HepG2 (cell line): ENCODE measurements around the gene BRSK2. TPM values are rescaled to one million over a fixed set of nuclear protein-coding genes. Genes with fewer than 3 reads are reported as not detected.
A peak's percentile ranks its signal among the peaks of the same experiment; 100 is the strongest.
"Not testable (repeated sequence)": the region's sequence is repeated elsewhere in the genome, so short reads cannot be mapped to it uniquely, and the experiment has no call there.

Experiments used
- ATAC-seq: fragments of 200-7000 bp; cut with Tn5 transposase; 3 replicates; pipeline ENCODE4 v1.9.1; 2020; ENCODE audit warnings: mild to moderate bottlenecking, moderate library complexity
- BruUV-seq: library from RNA; stranded (reverse); fragments of 400-500 nt; replicated peaks from 2 replicates; lab custom pipeline; 2021; lab: Mats Ljungman, UMichigan
- CTCF ChIA-PET: fragments of 300-600 bp; formaldehyde crosslinking; extraction: SDS; loops from one replicate; lab custom pipeline; 2021; ENCODE audit warnings: low total read pairs, inconsistent platforms, low intra/inter-chr PET ratio; lab: Yijun Ruan, JAX
- POLR2A ChIA-PET: fragments of 350-600 bp; sonication (Branson Sonifier 250); formaldehyde crosslinking; loops from one replicate; lab custom pipeline; 2020; ENCODE audit warnings: antibody characterized with exemption, inconsistent platforms; lab: Yijun Ruan, JAX
- DNase-seq: peaks from one replicate; pipeline ENCODE4 v3.0.0-alpha.2; 2015; ENCODE audit warnings: low spot score
- FAIRE-seq: peaks from 3 replicates; lab custom pipeline; 2011; peaks lifted over from hg19 to GRCh38; lab: Jason Lieb, UNC
- H2AFZ ChIP-seq: one replicate; pipeline ENCODE4 v1.6.1; 2011; ENCODE audit warnings: low read length, inconsistent platforms
- H3K27ac ChIP-seq: fragments of 300-600 bp; 3 replicates; pipeline ENCODE4 v1.8.0; 2011; ENCODE audit warnings: mixed run types, mild to moderate bottlenecking, mixed read lengths, low read length, inconsistent platforms; ENCODE audit not compliant: insufficient read depth; ENCODE audit errors: extremely low read length
- H3K27me3 ChIP-seq, 2 experiments: fragments of 200-600 bp in 1 of 2; 2 replicates in 1 of 2; 3 replicates in 1 of 2; pipeline versions ENCODE4 v1.6.0 to v1.8.0; 2011; ENCODE audit warnings: low read length in 2 of 2, mild to moderate bottlenecking in 2 of 2, moderate library complexity in 2 of 2, inconsistent platforms in 1 of 2; ENCODE audit not compliant: insufficient read depth in 2 of 2, control insufficient read depth in 1 of 2
- H3K36me3 ChIP-seq, 2 experiments: fragments of 200-600 bp in 1 of 2; replicated peaks in 1 of 2; 2 replicates in 1 of 2; 3 replicates in 1 of 2; pipeline versions ENCODE4 v1.5.1 to v1.8.0; 2011; ENCODE audit warnings: low read length in 2 of 2, inconsistent platforms in 1 of 2; ENCODE audit not compliant: insufficient read depth in 2 of 2, control insufficient read depth in 1 of 2
- H3K4me1 ChIP-seq: 2 replicates; pipeline ENCODE4 v1.5.1; 2012; ENCODE audit warnings: low read length, inconsistent platforms; ENCODE audit not compliant: insufficient read depth
- H3K4me2 ChIP-seq: 2 replicates; pipeline ENCODE4 v1.6.0; 2011; ENCODE audit warnings: low read depth, low read length, inconsistent platforms
- H3K4me3 ChIP-seq, 3 experiments: fragments of 200-600 bp in 1 of 3; sonication (generic), shearing (Covaris generic) in 1 of 3; replicated peaks in 1 of 3; 2 replicates each; pipeline ENCODE4 v1.5.1; 2011 to 2016; ENCODE audit warnings: low read length in 3 of 3, inconsistent platforms in 2 of 3, low read depth in 2 of 3, mild to moderate bottlenecking in 2 of 3, control low read depth in 1 of 3, mixed read lengths in 1 of 3; ENCODE audit not compliant: insufficient read depth in 1 of 3
- H3K79me2 ChIP-seq: one replicate; pipeline ENCODE4 v1.6.1; 2011; ENCODE audit warnings: low read length, inconsistent platforms; ENCODE audit not compliant: insufficient read depth
- H3K9ac ChIP-seq: 2 replicates; pipeline ENCODE4 v1.6.0; 2011; ENCODE audit warnings: mild to moderate bottlenecking, low read depth, low read length, inconsistent platforms; ENCODE audit not compliant: insufficient read depth
- H3K9me3 ChIP-seq: 2 replicates; pipeline ENCODE4 v1.5.1; 2012; ENCODE audit warnings: mild to moderate bottlenecking, low read length
- H4K20me1 ChIP-seq: 2 replicates; pipeline ENCODE4 v1.6.0; 2011; ENCODE audit warnings: inconsistent platforms, mild to moderate bottlenecking, low read length, moderate library complexity; ENCODE audit not compliant: insufficient read depth
- EZH2 ChIP-seq: conservative IDR thresholded peaks from 2 replicates; pipeline ENCODE4 v1.6.1; 2012; ENCODE audit warnings: mild to moderate bottlenecking, low read depth, low read length, moderate library complexity
- ZNF12 ChIP-seq: sonication (generic); formaldehyde crosslinking; IDR thresholded peaks from 2 replicates; pipeline ENCODE4 v1.5.0; 2020; ENCODE audit warnings: missing genetic modification reagents
- ZNF235 ChIP-seq: sonication (generic); formaldehyde crosslinking; IDR thresholded peaks from 2 replicates; pipeline ENCODE4 v1.8.1; 2023; ENCODE audit warnings: mild to moderate bottlenecking, missing genetic modification reagents, borderline replicate concordance
- WGBS: methylation state at CpG from one replicate; pipeline ENCODE4 v1.1.6; 2017; ENCODE audit warnings: low lambda C conversion rate; 5-methylcytosine and 5-hydroxymethylcytosine counted together
- in situ Hi-C: cut with HindIII; loops from 2 replicates; pipeline ENCODE4 v1.10.0; 2017; ENCODE audit warnings: low pct_unique_long_range_greater_than_20kb; ENCODE audit not compliant: extremely low pct_ligation_motif_present
- intact Hi-C: fragments of 100-400 bp; cut with micrococcal nuclease; formaldehyde crosslinking; loops from one replicate; pipeline ENCODE4 v1.10.0; 2022; ENCODE audit not compliant: unreplicated experiment
- polyA plus RNA-seq, 8 experiments: library from polyadenylated mRNA; depleted of rRNA in 3 of 8; stranded (reverse) in 7 of 8; unstranded in 1 of 8; fragments of >200 nt; fragmentation: Illumina TruSeq in 4 of 8; extraction: Trizol in 4 of 8; gene quantifications; 2 replicates each; pipeline versions ENCODE4 v1.2.1 to v1.2.3, GENCODE V29; 2011 to 2016; ENCODE audit warnings: low read depth in 4 of 8, missing spikeins in 1 of 8, mixed read lengths in 1 of 8; ENCODE audit not compliant: insufficient read depth in 1 of 8
- total RNA-seq, 5 experiments: library from RNA; depleted of rRNA; stranded (reverse); fragments of >200 nt; fragmentation: Illumina TruSeq; extraction: Trizol; gene quantifications; 2 replicates each; pipeline ENCODE4 v1.2.3, GENCODE V29; 2016; ENCODE audit warnings: low read depth in 1 of 5
- TF ChIP-seq, protein P1 (sequence below), 2 experiments: IDR thresholded peaks; 2 replicates each; pipeline ENCODE4 v1.6.1; 2011 to 2012; ENCODE audit warnings: low read length in 2 of 2, borderline replicate concordance in 1 of 2, low read depth in 1 of 2, mild to moderate bottlenecking in 1 of 2, moderate library complexity in 1 of 2
- TF ChIP-seq, protein P2 (sequence below): sonication (generic); formaldehyde crosslinking; IDR thresholded peaks from 2 replicates; pipeline ENCODE4 v1.4.0; 2020; ENCODE audit warnings: mild to moderate bottlenecking, missing genetic modification reagents

BRSK2 gene
- total and polyA plus RNA-seq, 2 of the 13 experiments (the other 11 are each of a cell fraction or from before 2014, with no cell fraction given): 0.74 to 1.1 TPM

DNA sequence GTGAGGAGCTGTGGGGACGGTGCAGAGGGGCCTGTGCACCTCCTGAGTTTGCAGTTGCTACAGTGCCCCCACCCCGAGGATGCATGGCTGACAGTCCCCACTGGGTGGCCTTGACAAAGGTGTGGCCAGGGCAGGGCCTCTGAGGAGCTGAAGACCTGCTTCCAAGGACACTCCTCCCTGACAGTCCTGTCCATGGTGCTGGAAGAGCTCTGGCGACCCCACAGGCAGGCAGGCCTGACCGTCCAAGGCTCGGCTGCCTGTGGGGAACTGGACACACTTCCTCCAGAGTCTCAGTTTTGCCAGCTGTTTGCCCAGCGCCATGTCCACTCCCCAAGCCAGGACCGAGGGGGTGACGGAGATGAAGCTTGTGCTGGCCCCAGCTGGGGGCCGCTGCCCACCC is 32.7 kb downstream of the BRSK2 start (continued):
- TF ChIP-seq, protein P1, sequence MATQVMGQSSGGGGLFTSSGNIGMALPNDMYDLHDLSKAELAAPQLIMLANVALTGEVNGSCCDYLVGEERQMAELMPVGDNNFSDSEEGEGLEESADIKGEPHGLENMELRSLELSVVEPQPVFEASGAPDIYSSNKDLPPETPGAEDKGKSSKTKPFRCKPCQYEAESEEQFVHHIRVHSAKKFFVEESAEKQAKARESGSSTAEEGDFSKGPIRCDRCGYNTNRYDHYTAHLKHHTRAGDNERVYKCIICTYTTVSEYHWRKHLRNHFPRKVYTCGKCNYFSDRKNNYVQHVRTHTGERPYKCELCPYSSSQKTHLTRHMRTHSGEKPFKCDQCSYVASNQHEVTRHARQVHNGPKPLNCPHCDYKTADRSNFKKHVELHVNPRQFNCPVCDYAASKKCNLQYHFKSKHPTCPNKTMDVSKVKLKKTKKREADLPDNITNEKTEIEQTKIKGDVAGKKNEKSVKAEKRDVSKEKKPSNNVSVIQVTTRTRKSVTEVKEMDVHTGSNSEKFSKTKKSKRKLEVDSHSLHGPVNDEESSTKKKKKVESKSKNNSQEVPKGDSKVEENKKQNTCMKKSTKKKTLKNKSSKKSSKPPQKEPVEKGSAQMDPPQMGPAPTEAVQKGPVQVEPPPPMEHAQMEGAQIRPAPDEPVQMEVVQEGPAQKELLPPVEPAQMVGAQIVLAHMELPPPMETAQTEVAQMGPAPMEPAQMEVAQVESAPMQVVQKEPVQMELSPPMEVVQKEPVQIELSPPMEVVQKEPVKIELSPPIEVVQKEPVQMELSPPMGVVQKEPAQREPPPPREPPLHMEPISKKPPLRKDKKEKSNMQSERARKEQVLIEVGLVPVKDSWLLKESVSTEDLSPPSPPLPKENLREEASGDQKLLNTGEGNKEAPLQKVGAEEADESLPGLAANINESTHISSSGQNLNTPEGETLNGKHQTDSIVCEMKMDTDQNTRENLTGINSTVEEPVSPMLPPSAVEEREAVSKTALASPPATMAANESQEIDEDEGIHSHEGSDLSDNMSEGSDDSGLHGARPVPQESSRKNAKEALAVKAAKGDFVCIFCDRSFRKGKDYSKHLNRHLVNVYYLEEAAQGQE (IDR thresholded peaks at IDR 0.05; ENCODE audit: borderline replicate concordance in 1 of 2, low read depth in 1 of 2, low read length in 2 of 2): peak; percentile 91 to 93
- TF ChIP-seq ZNF235 (no peak), ZNF12 (CRISPR knock-in tag) (no peak)

DNA sequence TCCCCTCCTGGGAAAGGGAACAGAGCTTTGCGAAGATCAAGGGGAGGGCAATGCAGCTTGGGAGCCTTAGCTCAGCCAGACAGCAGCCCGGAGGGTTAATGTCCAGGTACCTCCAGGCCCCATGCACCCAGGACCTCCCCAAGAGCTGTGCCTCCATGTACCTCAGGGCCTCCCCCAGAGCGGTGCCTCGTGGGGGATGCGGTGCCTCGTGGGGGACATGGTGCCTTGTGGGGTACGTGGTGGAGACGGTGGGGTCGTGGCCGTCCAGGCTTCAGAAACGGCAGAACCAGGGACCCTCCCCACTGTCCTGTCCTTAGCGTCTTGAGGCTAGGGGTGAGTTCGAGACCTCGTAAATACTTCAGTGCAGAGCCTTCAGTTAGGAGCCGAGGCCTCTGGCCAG is 33.2 kb downstream of the BRSK2 start:
- 36% methylated on average over 10 of the region's 15 CpGs for WGBS
- in situ Hi-C loops: no loop called here
- no peaks in the 10 kb centered on the region for H3K36me3 ChIP-seq
- peaks cover 11% of the 10 kb centered on the region for H3K9me3 ChIP-seq
- no peak overlapping the region for H3K4me2 ChIP-seq
- ATAC-seq: no peak
- intact Hi-C loops: no loop called here
- no peak for DNase-seq
- CTCF ChIA-PET: no interaction called here
- no TSS peak for BruUV-seq
- POLR2A ChIA-PET: no interaction called here
- H3K79me2 ChIP-seq: no peaks in the 10 kb centered on the region
- TF ChIP-seq, protein P2, sequence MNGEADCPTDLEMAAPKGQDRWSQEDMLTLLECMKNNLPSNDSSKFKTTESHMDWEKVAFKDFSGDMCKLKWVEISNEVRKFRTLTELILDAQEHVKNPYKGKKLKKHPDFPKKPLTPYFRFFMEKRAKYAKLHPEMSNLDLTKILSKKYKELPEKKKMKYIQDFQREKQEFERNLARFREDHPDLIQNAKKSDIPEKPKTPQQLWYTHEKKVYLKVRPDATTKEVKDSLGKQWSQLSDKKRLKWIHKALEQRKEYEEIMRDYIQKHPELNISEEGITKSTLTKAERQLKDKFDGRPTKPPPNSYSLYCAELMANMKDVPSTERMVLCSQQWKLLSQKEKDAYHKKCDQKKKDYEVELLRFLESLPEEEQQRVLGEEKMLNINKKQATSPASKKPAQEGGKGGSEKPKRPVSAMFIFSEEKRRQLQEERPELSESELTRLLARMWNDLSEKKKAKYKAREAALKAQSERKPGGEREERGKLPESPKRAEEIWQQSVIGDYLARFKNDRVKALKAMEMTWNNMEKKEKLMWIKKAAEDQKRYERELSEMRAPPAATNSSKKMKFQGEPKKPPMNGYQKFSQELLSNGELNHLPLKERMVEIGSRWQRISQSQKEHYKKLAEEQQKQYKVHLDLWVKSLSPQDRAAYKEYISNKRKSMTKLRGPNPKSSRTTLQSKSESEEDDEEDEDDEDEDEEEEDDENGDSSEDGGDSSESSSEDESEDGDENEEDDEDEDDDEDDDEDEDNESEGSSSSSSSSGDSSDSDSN (CRISPR knock-in tag): no peak
- 0 out of 2 replicates have a peak, but pooled peaks have one; percentile 62 for TF ChIP-seq EZH2
- H3K27ac ChIP-seq: no peak overlapping the region
- H2AFZ ChIP-seq: no peak overlapping the region
- H3K4me3 ChIP-seq: no peak overlapping the region
- no peak for FAIRE-seq
- H3K9ac ChIP-seq: no peak overlapping the region
- no peaks in the 10 kb centered on the region for H3K4me1 ChIP-seq
- H4K20me1 ChIP-seq: peaks cover 6% of the 10 kb centered on the region; the same call in 1 of the 2 replicates
- peaks cover 12 to 24% of the 10 kb centered on the region in 2 experiments; a peak in 4 of 5 replicates for H3K27me3 ChIP-seq

DNA sequence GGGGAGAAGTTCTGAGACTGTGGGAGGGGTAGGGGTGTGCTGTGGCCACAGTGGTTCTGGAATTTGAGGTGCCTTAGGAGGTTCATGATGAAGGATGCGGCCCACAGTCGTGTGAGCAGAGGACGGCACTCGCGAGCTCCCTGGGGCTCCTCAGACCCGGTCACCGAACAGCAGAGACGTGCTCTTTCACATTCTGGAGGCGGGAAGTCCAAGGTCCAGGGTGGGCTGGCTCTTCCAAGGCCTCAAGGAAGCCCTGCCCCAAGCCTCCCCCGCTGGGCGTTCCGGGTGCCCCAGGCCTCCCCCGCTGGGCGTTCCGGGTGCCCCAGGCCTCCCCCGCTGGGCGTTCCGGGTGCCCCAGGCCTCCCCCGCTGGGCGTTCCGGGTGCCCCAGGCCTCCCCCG is 33.7 kb downstream of the BRSK2 start:
- H3K4me1 ChIP-seq, CTCF ChIA-PET, H3K9ac ChIP-seq, POLR2A ChIA-PET, BruUV-seq, H3K4me3 ChIP-seq, H3K9me3 ChIP-seq, FAIRE-seq, ATAC-seq, H3K79me2 ChIP-seq, DNase-seq, in situ Hi-C loops, intact Hi-C loops, H2AFZ ChIP-seq, H3K36me3 ChIP-seq, H3K27ac ChIP-seq, H4K20me1 ChIP-seq, H3K4me2 ChIP-seq: not testable (repeated sequence)
- H3K27me3 ChIP-seq: peaks cover 12 to 24% of the 10 kb centered on the region in 2 experiments; a peak in 4 of 5 replicates
- 80% methylated on average over 1 of the region's 22 CpGs for WGBS
